ENCODE measurements around the gene CBFA2T3.

DNA sequence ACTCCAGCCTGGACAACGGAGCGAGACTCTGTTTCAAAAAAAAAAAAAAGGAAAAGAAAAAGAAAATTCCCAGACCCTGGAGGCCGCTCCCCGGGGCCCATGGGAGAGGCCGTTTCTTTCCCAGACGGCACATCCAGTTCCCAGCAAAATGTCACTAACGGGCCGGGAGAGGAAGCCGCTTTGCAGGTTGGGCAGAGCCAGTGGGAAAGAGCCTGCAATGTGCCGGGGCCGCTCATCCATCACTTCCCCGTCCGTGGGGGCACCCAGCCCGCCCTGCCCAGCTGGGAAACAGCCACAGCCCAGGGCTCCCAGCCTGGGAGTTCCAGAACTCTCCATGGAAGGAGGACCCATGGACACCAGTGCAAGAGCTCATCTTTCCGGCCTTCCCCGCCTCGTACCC, 68.7 kb downstream of the CBFA2T3 start:
- TF ChIP-seq POLR2AphosphoS5 (IDR thresholded peaks at IDR 0.05; ENCODE audit: low read depth, low read length) (no peak), SIN3A (IDR thresholded peaks at IDR 0.05; ENCODE audit: borderline replicate concordance, insufficient read depth, low read length) (no peak)
